B cell (primary cell): ENCODE results near the gene SRGAP1.

Experiments
- CTCF ChIP-seq: fragments of 200-600 bp; IDR thresholded peaks from one replicate; pipeline ENCODE4 v1.8.0; 2022; ENCODE audit warnings: antibody characterized with exemption, mild to moderate bottlenecking
- EZH2 ChIP-seq: IDR thresholded peaks from 2 replicates; pipeline ENCODE4 v1.6.1; 2012; ENCODE audit warnings: borderline replicate concordance, low read depth, mild to moderate bottlenecking, moderate library complexity, low read length; ENCODE audit not compliant: insufficient read depth, poor library complexity, severe bottlenecking

DNA sequence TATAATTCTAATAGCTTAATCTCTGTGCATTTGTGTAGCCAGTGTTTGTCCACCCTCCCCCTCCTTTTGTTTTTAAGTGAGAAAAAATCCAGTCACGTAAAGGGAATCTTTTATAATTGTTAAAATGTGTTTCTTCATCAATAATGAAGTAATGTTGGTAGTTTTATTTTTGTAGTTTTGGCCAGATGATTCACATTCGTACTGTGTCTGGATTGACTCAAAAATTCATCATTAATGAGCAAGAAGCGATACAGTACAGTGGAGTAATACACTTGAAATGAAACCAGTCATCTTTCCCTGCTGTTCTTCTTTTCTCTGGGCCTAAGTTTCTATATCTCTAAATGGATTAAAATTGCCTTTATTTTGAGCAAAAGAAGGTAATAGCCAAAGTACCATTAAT lies 86.5 kb downstream of the SRGAP1 start:
- no peak for TF ChIP-seq CTCF
- TF ChIP-seq EZH2: no peak
